HG02763 (cell line): ENCODE data around the gene GDNF.
"Not testable (repeated sequence)": the region's sequence is repeated elsewhere in the genome, so short reads cannot be mapped to it uniquely, and the experiment has no call there.

Source experiments
- ATAC-seq: cut with Tn5 transposase; IDR thresholded peaks from one replicate; pipeline ENCODE4 v1.9.1; 2021; ENCODE audit warnings: mild to moderate bottlenecking, moderate library complexity; ENCODE audit not compliant: unreplicated experiment

GDNF gene

GRCh38 chr5:37816883-37817282 is 23.0 kb downstream of the GDNF start:
- no peak for ATAC-seq

- no peak for ATAC-seq
Measured at GRCh38 chr5:37816331-37816730, 23.5 kb downstream of the GDNF start.

GRCh38 chr5:37815913-37816312 is 23.9 kb downstream of the GDNF start:
- no peak for ATAC-seq

- ATAC-seq = no peak
Measured at GRCh38 chr5:37814699-37815098, 25.1 kb downstream of the GDNF start.

GRCh38 chr5:37812365-37812764 is 27.5 kb downstream of the GDNF start:
- ATAC-seq = no peak

GRCh38 chr5:37811866-37812265 is 28.0 kb downstream of the GDNF start:
- no peak for ATAC-seq

GRCh38 chr5:37810311-37810710 is 29.5 kb downstream of the GDNF start:
- ATAC-seq = no peak

- ATAC-seq = no peak
Measured at GRCh38 chr5:37808945-37809344, 30.9 kb downstream of the GDNF start.

GRCh38 chr5:37807621-37808301 is 32.1 kb downstream of the GDNF start:
- no peak for ATAC-seq

GRCh38 chr5:37807015-37807414 is 32.8 kb downstream of the GDNF start:
- ATAC-seq = no peak

- ATAC-seq = no peak
Measured at GRCh38 chr5:37806476-37806875, 33.4 kb downstream of the GDNF start.

GRCh38 chr5:37806016-37806415 is 33.8 kb downstream of the GDNF start:
- no peak for ATAC-seq

GRCh38 chr5:37804401-37804800 is 35.4 kb downstream of the GDNF start:
- ATAC-seq = no peak

- ATAC-seq = no peak
Measured at GRCh38 chr5:37803487-37803886, 36.4 kb downstream of the GDNF start.

GRCh38 chr5:37801521-37801920 is 38.3 kb downstream of the GDNF start:
- no peak for ATAC-seq

- ATAC-seq = no peak
Measured at GRCh38 chr5:37799865-37800421, 39.9 kb downstream of the GDNF start.

- not testable (repeated sequence) for ATAC-seq
Measured at GRCh38 chr5:37796435-37796834, 43.4 kb downstream of the GDNF start.

- not testable (repeated sequence) for ATAC-seq
Measured at GRCh38 chr5:37795292-37795691, 44.5 kb downstream of the GDNF start.

- no peak for ATAC-seq
Measured at GRCh38 chr5:37792975-37793631, 46.7 kb downstream of the GDNF start.

GRCh38 chr5:37791321-37791720 is 48.5 kb downstream of the GDNF start:
- ATAC-seq = no peak

GRCh38 chr5:37789991-37790390 is 49.9 kb downstream of the GDNF start:
- no peak for ATAC-seq

GRCh38 chr5:37787742-37788141 is 52.1 kb downstream of the GDNF start:
- ATAC-seq = no peak
